AG04450 (cell line): ENCODE measurements around the gene PLA2G4B. TPM values are rescaled to one million over a fixed set of nuclear protein-coding genes. Genes with fewer than 3 reads are reported as not detected.

ENCODE experiments used
- CTCF ChIA-PET: fragments of 300-600, 350-600 bp; formaldehyde crosslinking; extraction: SDS; loops from one replicate; lab custom pipeline; 2022; ENCODE audit warnings: antibody characterized with exemption, inconsistent platforms; lab: Charles Lee
- POLR2A ChIA-PET: fragments of 350-600 bp; formaldehyde crosslinking; extraction: SDS; loops from one replicate; lab custom pipeline; 2021; ENCODE audit warnings: antibody characterized with exemption, inconsistent platforms; lab: Yijun Ruan, JAX
- DNase-seq: peaks from one replicate; pipeline ENCODE4 v3.0.0-alpha.2; 2011; ENCODE audit warnings: low read depth, low spot score
- H3K27ac ChIP-seq: one replicate; pipeline ENCODE4 v1.5.1; 2012; ENCODE audit warnings: low read depth, low read length, control low read depth
- H3K27me3 ChIP-seq: one replicate; pipeline ENCODE4 v1.6.0; 2012; ENCODE audit warnings: low read length; ENCODE audit not compliant: control insufficient read depth, insufficient read depth
- H3K4me3 ChIP-seq: 2 replicates; pipeline ENCODE4 v1.5.1; 2011; ENCODE audit warnings: mild to moderate bottlenecking, low read depth, low read length, control low read depth
- H3K9me3 ChIP-seq: 2 replicates; pipeline ENCODE4 v1.5.1; 2012; ENCODE audit warnings: low read length; ENCODE audit not compliant: control insufficient read depth, insufficient read depth
- CTCF ChIP-seq: IDR thresholded peaks from 2 replicates; pipeline ENCODE4 v1.5.1; 2011; ENCODE audit warnings: low read depth, low read length, control low read depth, inconsistent platforms
- polyA plus RNA-seq: library from polyadenylated mRNA; depleted of rRNA; stranded (reverse); fragments of >200 nt; gene quantifications from 2 replicates; pipeline ENCODE4 v1.2.3, GENCODE V29; 2011

The PLA2G4B gene
- polyA plus RNA-seq, 1 experiment, result 1.3 TPM

- no peak for DNase-seq
- H3K4me3 ChIP-seq, result no peak overlapping the region
- no peaks in the 10 kb centered on the region for H3K27me3 ChIP-seq
- POLR2A ChIA-PET, result no interaction called here
- no peaks in the 10 kb centered on the region; the same call in 1 of the 2 replicates for H3K9me3 ChIP-seq
- CTCF ChIA-PET, result interaction anchor here (0.8 to 3.8 kb wide), 2 partner anchors 11 to 81 kb away, joined by 4 to 19 read pairs; no protein-coding TSS in a partner anchor
- no peak for TF ChIP-seq CTCF
- H3K27ac ChIP-seq, result no peak overlapping the region
These were observed 54.2 kb downstream of the PLA2G4B start for GRCh38 chr15:41892621-41893421.

DNA sequence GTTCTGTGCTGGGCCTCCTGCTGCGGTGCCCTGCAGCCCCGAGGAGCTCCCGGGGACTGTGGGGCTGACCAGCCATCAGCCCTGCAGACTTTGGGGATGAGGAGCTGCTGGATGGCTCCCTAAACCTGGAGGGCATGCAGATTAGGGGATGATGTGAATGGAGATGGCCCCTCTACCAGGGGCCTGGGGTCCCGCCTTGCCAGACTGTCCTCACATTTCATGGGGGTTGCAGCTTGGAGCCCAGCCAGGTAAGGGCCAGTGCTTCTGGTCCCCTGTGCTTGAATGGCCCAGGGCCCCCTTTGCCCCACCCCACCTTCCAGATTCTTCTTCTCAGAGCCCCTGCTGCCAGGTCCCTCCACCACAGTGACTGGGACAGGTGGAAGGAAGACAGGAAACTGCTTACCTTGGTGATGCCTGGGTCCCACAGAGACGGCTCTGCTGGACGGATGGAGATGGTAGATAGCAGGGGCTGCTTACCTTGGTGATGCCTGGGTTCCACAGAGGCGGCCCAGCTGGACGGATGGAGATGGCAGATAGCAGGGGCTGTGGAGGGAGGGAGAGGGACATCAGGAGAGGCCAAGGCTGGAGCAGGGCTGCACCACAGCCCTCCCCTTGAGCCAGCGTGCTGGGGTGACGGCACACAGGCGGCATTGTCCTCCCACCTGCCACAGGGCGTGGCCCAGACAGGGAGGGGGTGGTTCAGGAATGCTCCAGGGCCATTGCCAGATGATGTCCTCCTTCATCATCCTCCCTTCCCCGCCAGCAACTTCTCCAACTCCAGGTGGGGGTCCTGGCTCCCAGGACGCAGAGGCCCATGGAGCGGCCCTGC, 55.0 kb downstream of the PLA2G4B start, which contains the start of gene SPTBN5:
SPTBN5 (minus strand) TSS at position 632 of the 829 bp plus-strand sequence; CDS start at position 76, 556 bp downstream.
- TF ChIP-seq CTCF, result no peak
- ChIA-PET POLR2A (no interaction called here), CTCF (interaction anchor here (0.8 to 3.8 kb wide), 2 partner anchors 10 to 82 kb away, joined by 4 to 19 read pairs; no protein-coding TSS in a partner anchor)
- Histone ChIP-seq H3K27me3 (no peaks in the 10 kb centered on the region), H3K27ac (peak within 1 kb of the TSS; percentile 11), H3K4me3 (no peak within 1 kb of the TSS), H3K9me3 (no peaks in the 10 kb centered on the region; the same call in 1 of the 2 replicates)
- DNase-seq, result no peak

DNA sequence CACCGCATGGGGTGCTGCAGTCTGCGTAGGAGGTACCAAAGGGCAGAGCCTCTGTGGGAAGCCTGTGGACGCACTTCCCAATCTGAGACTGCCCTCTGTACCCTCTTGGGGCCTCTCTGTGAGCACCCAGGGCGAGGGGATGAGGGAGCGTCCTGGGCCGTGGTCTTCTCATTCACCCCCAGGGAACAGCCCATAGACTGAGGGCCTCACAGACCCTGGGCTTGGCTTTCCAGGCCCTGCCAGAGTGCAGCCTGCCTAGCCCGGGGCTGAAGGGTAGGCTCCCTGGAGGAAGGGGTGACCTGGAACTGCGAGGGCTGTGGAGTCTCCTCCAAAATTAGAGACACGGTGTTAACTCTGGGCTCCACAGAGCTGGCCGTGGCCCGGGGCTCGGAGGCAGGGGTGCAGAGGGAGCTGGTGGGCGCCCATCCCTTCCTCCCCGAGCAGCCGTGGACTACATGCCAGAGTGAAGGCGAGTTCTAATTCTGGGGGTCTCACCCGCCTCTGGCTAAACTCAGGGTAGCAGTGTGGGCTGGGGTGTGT, 55.7 kb downstream of the PLA2G4B start:
- TF ChIP-seq CTCF, result no peak
- ChIA-PET CTCF (interaction anchor here (1.9 kb wide), 1 partner anchor 10 kb away, joined by 16 read pairs; no protein-coding TSS in a partner anchor), POLR2A (no interaction called here)
- Histone ChIP-seq H3K27me3 (no peaks in the 10 kb centered on the region), H3K4me3 (no peak overlapping the region), H3K27ac (no peak overlapping the region), H3K9me3 (no peaks in the 10 kb centered on the region; the same call in 1 of the 2 replicates)
- no peak for DNase-seq

GRCh38 chr15:41894791-41895463, 56.3 kb downstream of the PLA2G4B start:
- no peak for TF ChIP-seq CTCF
- Histone ChIP-seq H3K27me3 (no peaks in the 10 kb centered on the region), H3K4me3 (no peak overlapping the region), H3K9me3 (no peaks in the 10 kb centered on the region; the same call in 1 of the 2 replicates), H3K27ac (peak overlapping the region; percentile 11)
- ChIA-PET POLR2A (no interaction called here), CTCF (interaction anchor here (1.9 kb wide), 1 partner anchor 9 kb away, joined by 16 read pairs; no protein-coding TSS in a partner anchor)
- DNase-seq, result no peak
